Testis (tissue), 2 donors: Measurements from ENCODE around the gene AIM2.

Experiments used
- POLR2A ChIP-seq: fragments of 450-650 bp; IDR thresholded peaks from one replicate; pipeline ENCODE4 v1.6.1; 2017; ENCODE audit warnings: antibody characterized with exemption, mild to moderate bottlenecking, moderate library complexity
- TF ChIP-seq, protein P1 (sequence below), 3 experiments: fragments of 450-650 bp in 2 of 3; fragments of 200-600 bp in 1 of 3; sonication (generic) in 1 of 3; IDR thresholded peaks; one replicate each; pipeline ENCODE4 v1.5.1; 2016 to 2019; ENCODE audit warnings: antibody characterized with exemption in 3 of 3, mild to moderate bottlenecking in 2 of 3, moderate library complexity in 1 of 3

DNA sequence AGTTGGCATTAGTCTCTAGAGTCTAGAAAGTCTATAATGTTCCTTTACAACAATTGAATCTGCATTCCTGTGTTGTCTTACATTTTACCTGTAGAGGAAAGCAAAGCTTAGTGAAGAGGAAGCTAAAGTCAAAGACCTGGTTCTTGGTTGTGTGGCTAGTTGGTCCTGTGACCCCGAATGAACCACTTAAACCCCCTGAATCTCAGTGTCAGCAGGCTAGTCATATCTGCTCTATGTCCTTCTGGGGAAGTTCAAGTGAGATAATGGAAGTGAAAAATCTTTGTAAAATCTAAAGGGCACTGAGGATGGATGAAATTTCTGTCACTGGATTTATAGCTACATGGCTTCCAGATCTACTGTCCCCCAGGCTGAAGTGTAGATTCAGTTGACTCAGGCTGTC, 24.0 kb upstream of the AIM2 start:
- TF ChIP-seq, protein P1, sequence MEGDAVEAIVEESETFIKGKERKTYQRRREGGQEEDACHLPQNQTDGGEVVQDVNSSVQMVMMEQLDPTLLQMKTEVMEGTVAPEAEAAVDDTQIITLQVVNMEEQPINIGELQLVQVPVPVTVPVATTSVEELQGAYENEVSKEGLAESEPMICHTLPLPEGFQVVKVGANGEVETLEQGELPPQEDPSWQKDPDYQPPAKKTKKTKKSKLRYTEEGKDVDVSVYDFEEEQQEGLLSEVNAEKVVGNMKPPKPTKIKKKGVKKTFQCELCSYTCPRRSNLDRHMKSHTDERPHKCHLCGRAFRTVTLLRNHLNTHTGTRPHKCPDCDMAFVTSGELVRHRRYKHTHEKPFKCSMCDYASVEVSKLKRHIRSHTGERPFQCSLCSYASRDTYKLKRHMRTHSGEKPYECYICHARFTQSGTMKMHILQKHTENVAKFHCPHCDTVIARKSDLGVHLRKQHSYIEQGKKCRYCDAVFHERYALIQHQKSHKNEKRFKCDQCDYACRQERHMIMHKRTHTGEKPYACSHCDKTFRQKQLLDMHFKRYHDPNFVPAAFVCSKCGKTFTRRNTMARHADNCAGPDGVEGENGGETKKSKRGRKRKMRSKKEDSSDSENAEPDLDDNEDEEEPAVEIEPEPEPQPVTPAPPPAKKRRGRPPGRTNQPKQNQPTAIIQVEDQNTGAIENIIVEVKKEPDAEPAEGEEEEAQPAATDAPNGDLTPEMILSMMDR (IDR thresholded peaks at IDR 0.05), result no peak
- TF ChIP-seq POLR2A, result no peak
